Hepatocyte (in vitro differentiated cells): ENCODE results near the gene AXDND1. TPM values are rescaled to one million over a fixed set of nuclear protein-coding genes. Genes with fewer than 3 reads are reported as not detected.
"Not testable (repeated sequence)": the region's sequence is repeated elsewhere in the genome, so short reads cannot be mapped to it uniquely, and the experiment has no call there.

Experiments used
- DNase-seq: peaks from one replicate; pipeline ENCODE4 v3.0.0-alpha.2; 2016; ENCODE audit warnings: low spot score
- H2AFZ ChIP-seq: fragments of 200-600 bp; sonication (generic); 2 replicates; pipeline ENCODE4 v1.6.0; 2016; ENCODE audit warnings: antibody characterized with exemption, mild to moderate bottlenecking
- H3K27ac ChIP-seq: fragments of 200-600 bp; sonication (generic); 2 replicates; pipeline ENCODE4 v1.5.1; 2016; ENCODE audit warnings: mild to moderate bottlenecking
- H3K27me3 ChIP-seq: fragments of 200-600 bp; sonication (generic); 2 replicates; pipeline ENCODE4 v1.6.1; 2016
- H3K36me3 ChIP-seq: fragments of 200-600 bp; sonication (generic); replicated peaks from 2 replicates; pipeline ENCODE4 v1.5.1; 2016; ENCODE audit warnings: low read depth; ENCODE audit not compliant: insufficient read depth
- H3K4me1 ChIP-seq: fragments of 200-600 bp; sonication (generic); 2 replicates; pipeline ENCODE4 v1.5.1; 2016; ENCODE audit warnings: mild to moderate bottlenecking, moderate library complexity; ENCODE audit not compliant: insufficient read depth
- H3K4me2 ChIP-seq: fragments of 200-600 bp; sonication (generic); 2 replicates; pipeline ENCODE4 v1.6.0; 2016
- H3K4me3 ChIP-seq: fragments of 200-600 bp; sonication (generic); 2 replicates; pipeline ENCODE4 v1.5.1; 2016; ENCODE audit warnings: mild to moderate bottlenecking
- H3K79me2 ChIP-seq: fragments of 200-600 bp; sonication (generic); 2 replicates; pipeline ENCODE4 v1.6.0; 2017; ENCODE audit warnings: mild to moderate bottlenecking
- H3K9me2 ChIP-seq: fragments of 200-600 bp; sonication (generic); replicated peaks from 2 replicates; pipeline ENCODE4 v1.6.0; 2017; ENCODE audit warnings: mild to moderate bottlenecking; ENCODE audit not compliant: insufficient read depth
- H3K9me3 ChIP-seq: fragments of 200-600 bp; sonication (generic); 2 replicates; pipeline ENCODE4 v1.5.1; 2016; ENCODE audit warnings: low read depth, mild to moderate bottlenecking
- H4K20me1 ChIP-seq: fragments of 200-600 bp; sonication (generic); 2 replicates; pipeline ENCODE4 v1.6.0; 2016; ENCODE audit warnings: mild to moderate bottlenecking; ENCODE audit not compliant: insufficient read depth, poor library complexity, severe bottlenecking
- CTCF ChIP-seq: fragments of 200-600 bp; sonication (generic); IDR thresholded peaks from 2 replicates; pipeline ENCODE4 v1.5.1; 2016; ENCODE audit warnings: antibody characterized with exemption, mild to moderate bottlenecking; ENCODE audit not compliant: poor library complexity
- EZH2 ChIP-seq: fragments of 200-600 bp; sonication (generic); IDR thresholded peaks from 2 replicates; pipeline ENCODE4 v1.6.1; 2016; ENCODE audit warnings: antibody characterized with exemption, mild to moderate bottlenecking, borderline replicate concordance
- EZH2phosphoT487 ChIP-seq: fragments of 200-600 bp; sonication (generic); IDR thresholded peaks from one replicate; pipeline ENCODE4 v1.6.1; 2018; ENCODE audit warnings: antibody characterized with exemption, mild to moderate bottlenecking, low read depth, moderate library complexity; ENCODE audit not compliant: unreplicated experiment, severe bottlenecking
- WGBS: methylation state at CpG from one replicate; pipeline ENCODE4 v1.1.6; 2016; ENCODE audit warnings: low lambda C conversion rate; ENCODE audit errors: missing lambda C conversion rate; 5-methylcytosine and 5-hydroxymethylcytosine counted together
- polyA plus RNA-seq: library from polyadenylated mRNA; unstranded; fragments of >200 nt; fragmentation: Nextera tagmentation; extraction: Ambion mirVana; gene quantifications from 2 replicates; pipeline ENCODE4 v1.2.1, GENCODE V29; 2016
- total RNA-seq: library from RNA; depleted of rRNA; stranded (reverse); fragments of >200 nt; gene quantifications from 2 replicates; pipeline ENCODE4 v1.2.3, GENCODE V29; 2014

Gene AXDND1
- total and polyA plus RNA-seq, 2 experiments from 2014 or later = 0.13 to 0.27 TPM

DNA sequence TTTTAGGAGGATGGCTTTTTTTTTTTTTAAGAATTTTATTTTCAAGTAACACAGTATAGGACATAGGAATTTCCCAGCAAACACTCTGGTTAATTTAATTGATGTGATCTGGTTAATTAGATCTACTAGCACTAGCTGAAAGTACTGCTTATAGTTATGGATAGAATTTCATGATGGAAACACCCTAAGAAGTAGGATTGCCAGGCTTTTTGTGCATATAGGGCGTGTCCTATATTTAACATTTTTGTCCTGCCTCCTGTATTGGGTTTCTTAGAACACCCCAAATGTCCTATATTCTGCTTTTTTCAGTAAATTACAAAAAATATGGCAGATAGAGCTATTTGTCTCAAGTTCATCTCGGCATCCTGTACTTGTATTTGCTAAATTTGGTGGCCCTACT is 13.5 kb upstream of the AXDND1 start:
- H3K9me3 ChIP-seq = no peaks in the 10 kb centered on the region
- DNase-seq = no peak
- H4K20me1 ChIP-seq = no peaks in the 10 kb centered on the region
- H3K4me1 ChIP-seq = no peaks in the 10 kb centered on the region
- no peak overlapping the region for H3K27ac ChIP-seq
- no peak overlapping the region for H2AFZ ChIP-seq
- TF ChIP-seq CTCF (no peak), EZH2phosphoT487 (no peak), EZH2 (no peak)
- no peaks in the 10 kb centered on the region for H3K79me2 ChIP-seq
- no peaks in the 10 kb centered on the region for H3K27me3 ChIP-seq
- no peaks in the 10 kb centered on the region for H3K36me3 ChIP-seq
- 100% methylated on average over 2 of the region's 2 CpGs for WGBS
- H3K4me2 ChIP-seq = no peak overlapping the region
- H3K4me3 ChIP-seq = no peak overlapping the region
- no peaks in the 10 kb centered on the region for H3K9me2 ChIP-seq

GRCh38 chr1:179353546-179353945 is 12.2 kb upstream of the AXDND1 start:
- WGBS = 53% methylated on average over 5 of the region's 5 CpGs
- no peaks in the 10 kb centered on the region for H3K9me2 ChIP-seq
- H3K4me3 ChIP-seq = no peak overlapping the region
- peak overlapping the region; percentile 6 for H3K27ac ChIP-seq
- no peaks in the 10 kb centered on the region for H3K36me3 ChIP-seq
- H4K20me1 ChIP-seq = no peaks in the 10 kb centered on the region
- H3K9me3 ChIP-seq = no peaks in the 10 kb centered on the region
- no peak overlapping the region for H2AFZ ChIP-seq
- H3K79me2 ChIP-seq = no peaks in the 10 kb centered on the region
- peak; percentile 33 for DNase-seq
- no peak overlapping the region for H3K4me2 ChIP-seq
- H3K4me1 ChIP-seq = no peaks in the 10 kb centered on the region
- TF ChIP-seq EZH2phosphoT487 = no peak
- TF ChIP-seq CTCF = no peak
- no peak for TF ChIP-seq EZH2
- H3K27me3 ChIP-seq = no peaks in the 10 kb centered on the region

- WGBS = 77% methylated on average over 2 of the region's 2 CpGs
- DNase-seq = not testable (repeated sequence)
Observed at GRCh38 chr1:179361631-179362030, 4.1 kb upstream of the AXDND1 start.

GRCh38 chr1:179366093-179366800 is 476 bp downstream of the AXDND1 start:
- peak; percentile 16 for DNase-seq
- TF ChIP-seq CTCF (no peak), EZH2 (no peak), EZH2phosphoT487 (no peak)

More at GRCh38 chr1:179361631-179362030, 4.1 kb upstream of the AXDND1 start:
- H3K4me1 ChIP-seq, H3K79me2 ChIP-seq, H3K9me3 ChIP-seq, H2AFZ ChIP-seq, H4K20me1 ChIP-seq, H3K27ac ChIP-seq, H3K9me2 ChIP-seq, H3K4me3 ChIP-seq, H3K36me3 ChIP-seq, H3K4me2 ChIP-seq, H3K27me3 ChIP-seq: not testable (repeated sequence)

More at GRCh38 chr1:179366093-179366800, 476 bp downstream of the AXDND1 start:
- peak overlapping the region; percentile 99 for H2AFZ ChIP-seq
- 6% methylated on average over 28 of the region's 28 CpGs for WGBS
- H3K79me2 ChIP-seq = no peaks in the 10 kb centered on the region
- H3K27ac ChIP-seq = peak overlapping the region; percentile 94
- H4K20me1 ChIP-seq = no peaks in the 10 kb centered on the region
- peak overlapping the region; percentile 29 for H3K4me3 ChIP-seq
- no peaks in the 10 kb centered on the region for H3K9me2 ChIP-seq
- no peaks in the 10 kb centered on the region for H3K9me3 ChIP-seq
- no peaks in the 10 kb centered on the region for H3K27me3 ChIP-seq
- H3K36me3 ChIP-seq = no peaks in the 10 kb centered on the region
- H3K4me1 ChIP-seq = no peaks in the 10 kb centered on the region
- peak overlapping the region; percentile 77 for H3K4me2 ChIP-seq
